ENCODE data around the gene DUSP6. TPM values are rescaled to one million over a fixed set of nuclear protein-coding genes. Genes with fewer than 3 reads are reported as not detected.
A peak's percentile ranks its signal among the peaks of the same experiment; 100 is the strongest.

The DUSP6 gene
- total and polyA plus RNA-seq, 2 donors (not counting 1 experiment from before 2014, with no cell fraction given) = 3.2 to 42.2 TPM

DNA sequence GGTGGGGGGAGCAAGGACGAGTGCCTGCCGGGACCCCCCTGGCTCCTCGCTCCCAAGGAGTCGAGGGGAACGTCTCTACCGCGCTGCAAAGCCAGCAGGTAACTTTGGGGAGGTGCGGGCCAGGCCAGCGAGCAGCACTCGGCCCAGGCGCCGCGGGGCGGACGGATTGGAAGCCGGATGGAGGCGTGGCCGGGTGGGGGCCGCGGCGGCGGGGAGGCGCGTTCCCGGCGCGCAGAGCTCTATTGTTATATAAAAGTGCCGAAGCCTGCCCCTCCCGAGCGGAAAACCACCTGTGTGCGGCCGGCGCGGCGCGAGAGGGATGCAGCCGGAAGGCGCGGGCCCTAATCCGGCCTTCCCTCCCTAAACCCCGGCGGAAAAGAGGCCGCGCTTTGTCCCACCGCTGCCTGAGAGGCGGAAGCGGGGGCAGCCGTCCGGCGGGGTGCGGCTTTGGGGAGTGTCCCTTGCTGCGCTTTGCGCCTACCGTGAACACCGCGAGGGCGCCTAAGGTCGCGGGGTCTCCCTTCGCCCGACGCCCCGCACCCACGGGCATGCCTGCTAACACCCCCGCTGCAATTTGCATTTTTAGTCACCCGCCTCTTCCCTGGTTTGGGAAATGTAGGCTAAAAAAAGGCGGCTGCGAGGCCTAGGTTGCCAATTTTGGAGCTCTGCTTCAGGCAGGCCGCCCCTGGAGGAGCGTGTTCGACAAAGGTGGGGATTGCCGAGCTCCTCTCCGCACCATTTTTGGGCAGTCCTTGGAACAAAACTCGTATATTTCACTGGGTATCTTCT lies 1.7 kb upstream of the DUSP6 start:
- intact Hi-C loops (cut with micrococcal nuclease) = loop anchor here (1.0 to 5.0 kb wide), 5 partner anchors 8 to 403 kb away; partner anchors contain the start of gene ATP2B1
- DNase-seq (peak; percentile 79), ATAC-seq (ENCODE audit: low read depth) (peak; percentile 12)
- Mint-ChIP-seq H3K4me1 (peaks cover 56% of the 10 kb centered on the region), H3K9me3 (ENCODE audit: insufficient read depth) (no peaks in the 10 kb centered on the region), H3K27ac (peak overlapping the region; percentile 83), H3K27me3 (no peaks in the 10 kb centered on the region), H3K4me3 (peak overlapping the region; percentile 97)
- peak overlapping the region; percentile 79 for H2AFZ ChIP-seq (ENCODE audit: insufficient read depth, low read depth, low read length, poor library complexity, severe bottlenecking)
- peak overlapping the region; percentile 63 to 91 (median 78) for H3K4me3 ChIP-seq (ENCODE audit: control extremely low read depth in 1 of 5, extremely low read depth in 1 of 5, insufficient read depth in 1 of 5, low read depth in 2 of 5, low read length in 4 of 5)
- H3K27me3 ChIP-seq (replicated peaks in 1 of 4; ENCODE audit: control extremely low read depth in 1 of 4, control insufficient read depth in 3 of 4, insufficient read depth in 4 of 4, low read length in 3 of 4) = no peaks in the 10 kb centered on the region
- H3K9me3 ChIP-seq (ENCODE audit: control extremely low read depth in 1 of 3, control insufficient read depth in 2 of 3, insufficient read depth in 1 of 3, low read length in 2 of 3) = no peaks in the 10 kb centered on the region
- WGBS (ENCODE audit: insufficient coverage) = under 1% methylated on average over 70 of the region's 74 CpGs
- peak overlapping the region; percentile 82 to 87 for H3K27ac ChIP-seq (ENCODE audit: low read length in 2 of 2)
- H3K79me2 ChIP-seq (ENCODE audit: control insufficient read depth, insufficient read depth, low read length) = peaks cover 9% of the 10 kb centered on the region
- H3K36me3 ChIP-seq (replicated peaks in 1 of 2; ENCODE audit: control extremely low read depth in 1 of 2, control insufficient read depth in 1 of 2, extremely low read depth in 1 of 2, insufficient read depth in 2 of 2, low read length in 1 of 2) = no peaks in the 10 kb centered on the region
- TF ChIP-seq EZH2 (IDR thresholded peaks at IDR 0.05; ENCODE audit: borderline replicate concordance, insufficient read depth, low read depth, low read length, poor library complexity, severe bottlenecking) = no peak
- TF ChIP-seq, protein P1, sequence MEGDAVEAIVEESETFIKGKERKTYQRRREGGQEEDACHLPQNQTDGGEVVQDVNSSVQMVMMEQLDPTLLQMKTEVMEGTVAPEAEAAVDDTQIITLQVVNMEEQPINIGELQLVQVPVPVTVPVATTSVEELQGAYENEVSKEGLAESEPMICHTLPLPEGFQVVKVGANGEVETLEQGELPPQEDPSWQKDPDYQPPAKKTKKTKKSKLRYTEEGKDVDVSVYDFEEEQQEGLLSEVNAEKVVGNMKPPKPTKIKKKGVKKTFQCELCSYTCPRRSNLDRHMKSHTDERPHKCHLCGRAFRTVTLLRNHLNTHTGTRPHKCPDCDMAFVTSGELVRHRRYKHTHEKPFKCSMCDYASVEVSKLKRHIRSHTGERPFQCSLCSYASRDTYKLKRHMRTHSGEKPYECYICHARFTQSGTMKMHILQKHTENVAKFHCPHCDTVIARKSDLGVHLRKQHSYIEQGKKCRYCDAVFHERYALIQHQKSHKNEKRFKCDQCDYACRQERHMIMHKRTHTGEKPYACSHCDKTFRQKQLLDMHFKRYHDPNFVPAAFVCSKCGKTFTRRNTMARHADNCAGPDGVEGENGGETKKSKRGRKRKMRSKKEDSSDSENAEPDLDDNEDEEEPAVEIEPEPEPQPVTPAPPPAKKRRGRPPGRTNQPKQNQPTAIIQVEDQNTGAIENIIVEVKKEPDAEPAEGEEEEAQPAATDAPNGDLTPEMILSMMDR (IDR thresholded peaks at IDR 0.05) = no peak
- peak overlapping the region; percentile 78 for H3K9ac ChIP-seq (ENCODE audit: low read length)
- peak overlapping the region; percentile 95 for H3K4me2 ChIP-seq (replicated peaks; ENCODE audit: low read depth, low read length, poor library complexity, severe bottlenecking)
- peaks cover 7% of the 10 kb centered on the region for H4K20me1 ChIP-seq (ENCODE audit: control insufficient read depth, insufficient read depth, low read length, poor library complexity, severe bottlenecking)
- H3K4me1 ChIP-seq (ENCODE audit: control insufficient read depth in 2 of 2, insufficient read depth in 2 of 2, low read length in 2 of 2) = peaks cover 35 to 48% of the 10 kb centered on the region in 2 donors
- CTCF ChIA-PET = interaction anchor here (1.2 to 1.5 kb wide), 2 partner anchors 9 to 294 kb away, joined by 3 read pairs; no protein-coding TSS in a partner anchor
- POLR2A ChIA-PET = interaction anchor here (0.9 kb wide), 1 partner anchor 171 kb away, joined by 4 read pairs; the partner anchor contains the start of gene GALNT4
